HepG2 (cell line): ENCODE measurements around the gene DRD3.

Source experiments
- BCL6 ChIP-seq: IDR thresholded peaks from 2 replicates; pipeline ENCODE4 v1.6.1; 2016; ENCODE audit warnings: missing genetic modification reagents, missing compliant biosample characterization
- IRF9 ChIP-seq: sonication (generic); formaldehyde crosslinking; IDR thresholded peaks from 2 replicates; pipeline ENCODE4 v1.8.0; 2022; ENCODE audit warnings: missing genetic modification reagents, mild to moderate bottlenecking, borderline replicate concordance
- POLR2A ChIP-seq, 2 experiments: IDR thresholded peaks; 2 replicates each; pipeline ENCODE4 v1.6.1; 2011; ENCODE audit warnings: low read depth in 2 of 2, low read length in 2 of 2, mild to moderate bottlenecking in 1 of 2, moderate library complexity in 1 of 2; ENCODE audit not compliant: insufficient read depth in 1 of 2
- POLR2AphosphoS5 ChIP-seq: IDR thresholded peaks from 2 replicates; pipeline ENCODE4 v1.6.1; 2012; ENCODE audit warnings: low read depth, low read length
- RBFOX2 ChIP-seq: fragments of 200-400 bp; formaldehyde crosslinking; IDR thresholded peaks from 2 replicates; pipeline ENCODE4 v1.6.1; 2017; ENCODE audit warnings: low read depth, mild to moderate bottlenecking, low read length
- ZNF740 ChIP-seq: sonication (generic); formaldehyde crosslinking; IDR thresholded peaks from 2 replicates; pipeline ENCODE4 v1.4.0; 2020; ENCODE audit warnings: missing genetic modification reagents
- ZSCAN29 ChIP-seq: sonication (generic); formaldehyde crosslinking; conservative IDR thresholded peaks from 2 replicates; pipeline ENCODE4 v1.4.0; 2020; ENCODE audit warnings: mild to moderate bottlenecking, missing genetic modification reagents
- TF ChIP-seq, protein P1 (sequence below): sonication (generic); formaldehyde crosslinking; IDR thresholded peaks from 2 replicates; pipeline ENCODE4 v1.5.0; 2020; ENCODE audit warnings: mild to moderate bottlenecking, missing genetic modification reagents, moderate library complexity
- TF ChIP-seq, protein P2 (sequence below): sonication (generic); formaldehyde crosslinking; IDR thresholded peaks from 2 replicates; pipeline ENCODE4 v1.8.1; 2023; ENCODE audit warnings: mild to moderate bottlenecking, missing genetic modification reagents
- TF ChIP-seq, protein P3 (sequence below), 2 experiments: sonication (generic) in 1 of 2; formaldehyde crosslinking in 1 of 2; IDR thresholded peaks; 2 replicates each; pipeline versions ENCODE4 v1.5.1 to v1.6.1; 2011 to 2020; ENCODE audit warnings: borderline replicate concordance in 1 of 2, low read depth in 1 of 2, low read length in 1 of 2, mild to moderate bottlenecking in 1 of 2, missing genetic modification reagents in 1 of 2, moderate library complexity in 1 of 2

GRCh38 chr3:114223143-114223542 is 44.3 kb upstream of the DRD3 start:
- TF ChIP-seq, protein P1, sequence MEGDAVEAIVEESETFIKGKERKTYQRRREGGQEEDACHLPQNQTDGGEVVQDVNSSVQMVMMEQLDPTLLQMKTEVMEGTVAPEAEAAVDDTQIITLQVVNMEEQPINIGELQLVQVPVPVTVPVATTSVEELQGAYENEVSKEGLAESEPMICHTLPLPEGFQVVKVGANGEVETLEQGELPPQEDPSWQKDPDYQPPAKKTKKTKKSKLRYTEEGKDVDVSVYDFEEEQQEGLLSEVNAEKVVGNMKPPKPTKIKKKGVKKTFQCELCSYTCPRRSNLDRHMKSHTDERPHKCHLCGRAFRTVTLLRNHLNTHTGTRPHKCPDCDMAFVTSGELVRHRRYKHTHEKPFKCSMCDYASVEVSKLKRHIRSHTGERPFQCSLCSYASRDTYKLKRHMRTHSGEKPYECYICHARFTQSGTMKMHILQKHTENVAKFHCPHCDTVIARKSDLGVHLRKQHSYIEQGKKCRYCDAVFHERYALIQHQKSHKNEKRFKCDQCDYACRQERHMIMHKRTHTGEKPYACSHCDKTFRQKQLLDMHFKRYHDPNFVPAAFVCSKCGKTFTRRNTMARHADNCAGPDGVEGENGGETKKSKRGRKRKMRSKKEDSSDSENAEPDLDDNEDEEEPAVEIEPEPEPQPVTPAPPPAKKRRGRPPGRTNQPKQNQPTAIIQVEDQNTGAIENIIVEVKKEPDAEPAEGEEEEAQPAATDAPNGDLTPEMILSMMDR (CRISPR knock-in tag): no peak
- TF ChIP-seq POLR2AphosphoS5 (no peak), ZSCAN29 (no peak), IRF9 (CRISPR knock-in tag) (no peak), BCL6 (CRISPR knock-in tag) (no peak), RBFOX2 (no peak), POLR2A (IDR thresholded peaks at IDR 0.05; ENCODE audit: insufficient read depth in 1 of 2, low read depth in 2 of 2, low read length in 2 of 2) (no peak), ZNF740 (no peak)
- TF ChIP-seq, protein P2, sequence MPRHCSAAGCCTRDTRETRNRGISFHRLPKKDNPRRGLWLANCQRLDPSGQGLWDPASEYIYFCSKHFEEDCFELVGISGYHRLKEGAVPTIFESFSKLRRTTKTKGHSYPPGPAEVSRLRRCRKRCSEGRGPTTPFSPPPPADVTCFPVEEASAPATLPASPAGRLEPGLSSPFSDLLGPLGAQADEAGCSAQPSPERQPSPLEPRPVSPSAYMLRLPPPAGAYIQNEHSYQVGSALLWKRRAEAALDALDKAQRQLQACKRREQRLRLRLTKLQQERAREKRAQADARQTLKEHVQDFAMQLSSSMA (CRISPR knock-in tag): no peak
- TF ChIP-seq, protein P3, sequence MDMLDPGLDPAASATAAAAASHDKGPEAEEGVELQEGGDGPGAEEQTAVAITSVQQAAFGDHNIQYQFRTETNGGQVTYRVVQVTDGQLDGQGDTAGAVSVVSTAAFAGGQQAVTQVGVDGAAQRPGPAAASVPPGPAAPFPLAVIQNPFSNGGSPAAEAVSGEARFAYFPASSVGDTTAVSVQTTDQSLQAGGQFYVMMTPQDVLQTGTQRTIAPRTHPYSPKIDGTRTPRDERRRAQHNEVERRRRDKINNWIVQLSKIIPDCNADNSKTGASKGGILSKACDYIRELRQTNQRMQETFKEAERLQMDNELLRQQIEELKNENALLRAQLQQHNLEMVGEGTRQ (IDR thresholded peaks at IDR 0.05; ENCODE audit: low read depth, low read length): no peak
- TF ChIP-seq, protein P3 (CRISPR knock-in tag; IDR thresholded peaks at IDR 0.05; ENCODE audit: borderline replicate concordance): no peak
